GM12892 (cell line): ENCODE measurements around the gene COMMD10.

Experiments used
- POLR2A ChIP-seq: IDR thresholded peaks from 2 replicates; pipeline ENCODE4 v1.6.1; 2011; ENCODE audit warnings: low read depth, low read length, control low read depth
- POLR2AphosphoS5 ChIP-seq: IDR thresholded peaks from 2 replicates; pipeline ENCODE4 v1.6.1; 2011; ENCODE audit warnings: low read depth, low read length, control low read depth

- TF ChIP-seq POLR2A (no peak), POLR2AphosphoS5 (no peak)
Observed at GRCh38 chr5:116091416-116091815, 6.6 kb downstream of the COMMD10 start.
